CD4-positive, alpha-beta T cell (primary cell): ENCODE data around the gene ASPHD2. TPM values are rescaled to one million over a fixed set of nuclear protein-coding genes. Genes with fewer than 3 reads are reported as not detected.

Experiments
- ATAC-seq: fragments of 200-7000 bp; cut with Tn5 transposase; one replicate; pipeline ENCODE4 v1.10.0; 2022; ENCODE audit warnings: mild to moderate bottlenecking; ENCODE audit not compliant: poor library complexity
- CTCF ChIA-PET: fragments of 350-600 bp; sonication (Branson Sonifier 250); formaldehyde crosslinking; loops from one replicate; lab custom pipeline; 2021; ENCODE audit warnings: antibody characterized with exemption, inconsistent platforms; lab: Charles Lee
- POLR2A ChIA-PET: fragments of 350-600 bp; sonication (Branson Sonifier 250); formaldehyde crosslinking; loops from one replicate; lab custom pipeline; 2021; ENCODE audit warnings: antibody characterized with exemption, inconsistent platforms; lab: Charles Lee
- DNase-seq, 14 experiments: peaks; one replicate each; pipeline ENCODE4 v3.0.0-alpha.2; 2013 to 2020; ENCODE audit warnings: mixed read lengths in 2 of 14
- H3K27ac ChIP-seq, 2 donors: one replicate each; pipeline versions ENCODE4 v1.5.1 to v1.7.0; 2013; ENCODE audit warnings: low read length in 2 of 2, low read depth in 1 of 2, mild to moderate bottlenecking in 1 of 2
- H3K27me3 ChIP-seq, 2 experiments: 1 replicate in 1 of 2; 2 replicates in 1 of 2; pipeline versions ENCODE4 v1.6.1 to v1.7.0; 2013; ENCODE audit warnings: low read length in 2 of 2, control low read depth in 1 of 2, mild to moderate bottlenecking in 1 of 2, moderate library complexity in 1 of 2; ENCODE audit not compliant: insufficient read depth in 2 of 2, control insufficient read depth in 1 of 2
- H3K36me3 ChIP-seq: one replicate; pipeline ENCODE4 v1.6.1; 2013; ENCODE audit warnings: low read length, control low read depth; ENCODE audit not compliant: insufficient read depth
- H3K4me1 ChIP-seq: one replicate; pipeline ENCODE4 v1.6.1; 2013; ENCODE audit warnings: low read length, control low read depth; ENCODE audit not compliant: insufficient read depth
- H3K4me3 ChIP-seq: one replicate; pipeline ENCODE4 v1.5.1; 2013; ENCODE audit warnings: mild to moderate bottlenecking, low read length, moderate library complexity
- H3K9me3 ChIP-seq, 2 experiments: 1 replicate in 1 of 2; 2 replicates in 1 of 2; pipeline versions ENCODE4 v1.6.1 to v1.7.0; 2013; ENCODE audit warnings: low read length in 2 of 2, mild to moderate bottlenecking in 2 of 2, control low read depth in 1 of 2, moderate library complexity in 1 of 2; ENCODE audit not compliant: control insufficient read depth in 1 of 2, insufficient read depth in 1 of 2
- H3K27ac Mint-ChIP-seq: one replicate; pipeline ENCODE4 v1.8.0; 2020; ENCODE audit warnings: mixed read lengths
- H3K27me3 Mint-ChIP-seq: one replicate; pipeline ENCODE4 v1.8.0; 2021; ENCODE audit warnings: mixed read lengths
- H3K36me3 Mint-ChIP-seq: one replicate; pipeline ENCODE4 v1.8.0; 2021; ENCODE audit warnings: low read depth, mixed read lengths
- H3K4me1 Mint-ChIP-seq: one replicate; pipeline ENCODE4 v1.8.0; 2021; ENCODE audit warnings: low read depth, mixed read lengths
- H3K4me3 Mint-ChIP-seq: one replicate; pipeline ENCODE4 v1.8.0; 2020; ENCODE audit warnings: mild to moderate bottlenecking, mixed read lengths
- H3K9me3 Mint-ChIP-seq: one replicate; pipeline ENCODE4 v1.8.0; 2020; ENCODE audit warnings: mixed read lengths
- intact Hi-C, 2 experiments: fragments of 100-400 bp; cut with DNase I in 1 of 2; cut with micrococcal nuclease in 1 of 2; formaldehyde crosslinking; loops; one replicate each; pipeline versions ENCODE4 v1.15.1 to v1.9.0; 2023 to 2025; cut with DNase I, micrococcal nuclease
- total RNA-seq, 174 experiments: library from RNA in 2 of 174; stranded (reverse) in 2 of 174; gene quantifications; one replicate each; pipeline ENCODE4 v1.2.3 and lab custom pipeline; 2021 to 2026
- TF ChIP-seq, protein P1 (sequence below): fragments of 200-600 bp; IDR thresholded peaks from one replicate; pipeline ENCODE4 v1.8.0; 2022; ENCODE audit warnings: antibody characterized with exemption, mild to moderate bottlenecking

Gene ASPHD2
- total RNA-seq, 2 experiments from 2014 or later, result 0.70 to 0.85 TPM

DNA sequence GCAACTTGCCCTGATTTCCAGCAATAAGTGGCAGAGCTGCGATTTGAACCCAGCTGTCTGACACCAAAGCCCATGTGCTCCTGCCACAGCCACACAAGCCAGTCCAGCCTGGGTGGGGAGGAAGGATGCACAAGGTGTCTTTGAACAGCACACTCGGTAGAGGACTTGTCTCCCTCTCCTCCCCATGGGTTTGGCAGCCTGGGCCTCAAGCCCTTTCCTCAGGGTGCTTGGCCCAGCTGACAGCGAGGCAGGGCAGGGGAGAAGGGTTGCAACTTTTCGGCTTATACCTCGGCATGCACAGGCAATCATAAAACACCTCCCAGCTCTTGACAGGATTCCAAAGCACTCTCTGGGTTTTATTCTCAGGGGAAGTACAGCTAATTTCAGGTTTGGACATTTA, 19.3 kb downstream of the ASPHD2 start:
- no peaks in the 10 kb centered on the region for H3K9me3 Mint-ChIP-seq
- H3K4me3 Mint-ChIP-seq, result no peak overlapping the region
- peaks cover 37% of the 10 kb centered on the region for H3K36me3 Mint-ChIP-seq
- ATAC-seq (no peak), DNase-seq (no peak)
- Histone ChIP-seq H3K27ac (no peak overlapping the region), H3K9me3 (no peaks in the 10 kb centered on the region), H3K36me3 (peaks cover 29% of the 10 kb centered on the region), H3K4me1 (no peaks in the 10 kb centered on the region), H3K4me3 (no peak overlapping the region), H3K27me3 (no peaks in the 10 kb centered on the region)
- H3K27me3 Mint-ChIP-seq, result no peaks in the 10 kb centered on the region
- no peak overlapping the region for H3K27ac Mint-ChIP-seq
- ChIA-PET POLR2A (no interaction called here), CTCF (no interaction called here)
- TF ChIP-seq, protein P1, sequence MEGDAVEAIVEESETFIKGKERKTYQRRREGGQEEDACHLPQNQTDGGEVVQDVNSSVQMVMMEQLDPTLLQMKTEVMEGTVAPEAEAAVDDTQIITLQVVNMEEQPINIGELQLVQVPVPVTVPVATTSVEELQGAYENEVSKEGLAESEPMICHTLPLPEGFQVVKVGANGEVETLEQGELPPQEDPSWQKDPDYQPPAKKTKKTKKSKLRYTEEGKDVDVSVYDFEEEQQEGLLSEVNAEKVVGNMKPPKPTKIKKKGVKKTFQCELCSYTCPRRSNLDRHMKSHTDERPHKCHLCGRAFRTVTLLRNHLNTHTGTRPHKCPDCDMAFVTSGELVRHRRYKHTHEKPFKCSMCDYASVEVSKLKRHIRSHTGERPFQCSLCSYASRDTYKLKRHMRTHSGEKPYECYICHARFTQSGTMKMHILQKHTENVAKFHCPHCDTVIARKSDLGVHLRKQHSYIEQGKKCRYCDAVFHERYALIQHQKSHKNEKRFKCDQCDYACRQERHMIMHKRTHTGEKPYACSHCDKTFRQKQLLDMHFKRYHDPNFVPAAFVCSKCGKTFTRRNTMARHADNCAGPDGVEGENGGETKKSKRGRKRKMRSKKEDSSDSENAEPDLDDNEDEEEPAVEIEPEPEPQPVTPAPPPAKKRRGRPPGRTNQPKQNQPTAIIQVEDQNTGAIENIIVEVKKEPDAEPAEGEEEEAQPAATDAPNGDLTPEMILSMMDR, result no peak
- intact Hi-C loops, result no loop called here
- no peaks in the 10 kb centered on the region for H3K4me1 Mint-ChIP-seq

DNA sequence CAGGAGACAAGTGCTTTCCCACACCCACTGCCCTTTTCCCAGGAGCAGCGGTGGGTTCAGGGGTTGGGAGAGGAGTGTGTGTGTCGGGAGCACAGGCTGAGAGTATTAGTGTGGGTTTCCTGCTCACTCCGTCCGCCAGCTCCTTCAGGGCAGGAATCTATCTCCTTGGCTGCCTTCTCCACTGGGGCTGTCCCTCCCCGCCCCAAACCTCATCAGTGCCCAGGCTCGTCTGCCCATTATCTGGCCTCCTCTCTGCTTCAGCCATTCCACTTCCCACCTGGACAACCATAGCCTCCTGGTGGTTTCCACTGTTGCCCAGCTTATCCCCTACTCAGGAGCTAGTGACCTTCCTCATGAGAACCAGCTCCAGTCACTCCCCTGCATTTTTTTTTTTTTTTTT, 19.9 kb downstream of the ASPHD2 start:
- no peak for DNase-seq
- Histone ChIP-seq H3K9me3 (no peaks in the 10 kb centered on the region), H3K36me3 (peaks cover 35% of the 10 kb centered on the region), H3K4me3 (no peak overlapping the region), H3K27ac (no peak overlapping the region), H3K27me3 (no peaks in the 10 kb centered on the region), H3K4me1 (no peaks in the 10 kb centered on the region)
- no peaks in the 10 kb centered on the region for H3K4me1 Mint-ChIP-seq
- ATAC-seq, result no peak
- CTCF ChIA-PET, result no interaction called here
- no peaks in the 10 kb centered on the region for H3K9me3 Mint-ChIP-seq
- no peak overlapping the region for H3K27ac Mint-ChIP-seq
- TF ChIP-seq, protein P1, result no peak
- no peak overlapping the region for H3K4me3 Mint-ChIP-seq
- POLR2A ChIA-PET, result no interaction called here
- H3K27me3 Mint-ChIP-seq, result no peaks in the 10 kb centered on the region
- H3K36me3 Mint-ChIP-seq, result peaks cover 43% of the 10 kb centered on the region
- intact Hi-C loops, result no loop called here

DNA sequence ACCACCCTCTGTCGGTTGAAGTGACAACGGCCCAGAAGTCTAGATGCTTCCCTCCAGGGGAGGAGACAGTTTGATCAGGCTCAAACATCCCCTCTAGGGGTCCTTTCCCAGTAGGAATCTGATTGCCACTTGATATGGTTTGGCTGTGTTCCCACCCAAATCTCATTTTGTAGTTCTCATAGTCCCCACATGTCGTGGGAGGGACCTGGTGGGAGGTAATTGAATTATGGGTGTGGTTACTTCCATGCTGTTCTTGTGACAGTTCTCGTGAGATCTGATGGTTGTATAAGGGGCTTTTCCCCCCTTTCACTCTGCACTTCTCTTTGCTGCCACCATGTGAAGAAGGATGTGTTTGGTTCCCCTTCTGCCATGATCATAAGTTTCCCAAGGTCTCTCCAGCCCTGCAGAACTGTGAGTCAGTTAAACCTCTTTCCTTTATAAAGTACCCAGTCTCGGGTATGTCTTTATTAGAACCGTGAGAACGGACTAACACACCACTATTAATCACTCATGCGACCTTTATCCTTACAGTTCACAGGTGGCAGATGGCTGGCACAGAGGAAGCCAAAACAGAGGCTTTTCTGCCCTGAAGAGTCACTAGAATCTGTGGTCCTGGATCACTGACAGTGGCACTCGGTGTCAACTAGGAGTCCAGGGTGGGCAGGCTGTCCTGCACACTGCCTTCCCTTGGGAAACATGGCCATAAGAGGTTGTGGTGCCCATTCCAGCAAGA, 21.6 kb downstream of the ASPHD2 start:
- no peak overlapping the region for H3K4me3 ChIP-seq
- intact Hi-C loops, result no loop called here
- Mint-ChIP-seq H3K4me3 (no peak overlapping the region), H3K4me1 (no peaks in the 10 kb centered on the region), H3K27me3 (no peaks in the 10 kb centered on the region), H3K36me3 (peaks cover 55% of the 10 kb centered on the region), H3K27ac (no peak overlapping the region), H3K9me3 (no peaks in the 10 kb centered on the region)
- no peak for DNase-seq
- H3K4me1 ChIP-seq, result no peaks in the 10 kb centered on the region
- H3K36me3 ChIP-seq, result peaks cover 38% of the 10 kb centered on the region
- TF ChIP-seq, protein P1, result no peak
- ChIA-PET CTCF (no interaction called here), POLR2A (no interaction called here)
- ATAC-seq, result no peak
- H3K27me3 ChIP-seq, result no peaks in the 10 kb centered on the region
- no peaks in the 10 kb centered on the region for H3K9me3 ChIP-seq
- no peak overlapping the region for H3K27ac ChIP-seq
